CD4-positive, alpha-beta T cell treated with Interleukin-6 for 4 hours (primary cell): ENCODE measurements around the gene CYP3A4.
"Not testable (repeated sequence)": the region's sequence is repeated elsewhere in the genome, so short reads cannot be mapped to it uniquely, and the experiment has no call there.

Experiments used
- DNase-seq: peaks from one replicate; pipeline ENCODE4 v3.0.0-alpha.2; 2020; ENCODE audit warnings: mixed read lengths

Gene CYP3A4

DNA sequence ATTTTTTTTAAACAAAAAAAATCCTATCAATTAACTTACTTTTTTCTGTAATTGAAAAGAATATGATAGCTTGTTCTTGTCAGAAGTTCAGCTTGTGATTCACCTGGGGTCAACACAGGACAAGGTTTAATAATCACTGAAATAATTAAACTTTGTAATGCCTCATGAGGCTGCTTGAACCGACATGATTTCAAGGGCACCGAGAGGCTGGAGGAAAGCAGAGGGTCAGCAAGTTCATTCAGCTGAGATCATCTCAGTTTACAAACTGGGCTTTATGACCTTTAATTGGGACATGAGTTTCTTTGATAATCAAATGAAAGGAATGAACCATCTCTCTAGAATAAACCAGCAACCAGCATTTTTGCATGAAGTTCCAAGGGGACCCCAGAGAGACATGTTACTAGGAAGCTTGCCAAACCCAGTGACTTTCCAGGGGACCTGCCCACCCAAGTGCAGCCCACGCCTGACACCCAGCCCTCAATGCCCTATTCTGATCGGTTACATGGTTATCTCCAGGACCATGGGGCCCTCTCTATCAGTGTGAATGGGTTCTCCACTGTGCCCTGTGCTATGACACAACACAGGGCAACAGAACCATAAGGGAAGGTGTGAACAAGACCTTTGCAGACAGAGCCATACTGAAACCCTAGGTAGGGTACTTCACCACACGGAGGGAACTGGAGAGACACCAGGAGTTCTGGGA lies 7.8 kb upstream of the CYP3A4 start:
- no peak for DNase-seq

DNA sequence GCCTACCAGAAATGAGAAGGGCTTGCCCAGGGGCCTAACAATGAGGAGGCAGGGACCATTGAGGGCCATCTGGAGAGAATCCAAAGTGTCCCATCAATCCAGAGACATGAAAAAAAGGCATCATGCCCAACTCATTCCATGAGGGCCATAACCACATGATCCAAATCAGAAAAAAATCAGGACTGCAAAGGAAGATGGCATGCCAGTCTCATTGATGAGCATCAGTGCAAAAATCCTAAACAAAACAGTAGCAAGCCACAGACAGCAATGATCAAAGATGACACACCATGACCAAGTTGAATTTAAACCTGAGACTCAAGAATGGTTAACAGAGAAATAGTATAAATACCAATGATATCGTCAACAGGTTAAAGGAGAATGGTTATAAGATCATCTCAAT lies 7.0 kb upstream of the CYP3A4 start:
- no peak for DNase-seq

DNA sequence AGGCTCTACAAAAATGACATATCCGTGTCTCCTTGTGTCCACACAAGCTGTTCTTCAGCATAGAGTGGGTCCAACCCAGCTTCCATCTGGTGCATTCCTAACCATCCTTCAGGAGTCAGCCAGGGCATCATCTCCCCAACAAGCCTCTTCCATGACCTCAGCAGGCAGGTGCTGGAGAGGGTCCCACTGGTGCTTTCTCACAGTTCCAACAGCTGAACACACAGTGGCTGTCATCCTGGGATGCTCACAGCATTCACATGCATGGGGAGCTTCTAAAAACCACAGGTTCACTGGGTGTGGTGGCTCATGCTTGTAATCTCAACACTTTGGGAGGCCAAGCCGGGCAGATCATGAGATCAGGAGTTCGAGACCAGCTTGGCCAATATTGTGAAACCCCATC lies 6.4 kb upstream of the CYP3A4 start:
- no peak for DNase-seq

DNA sequence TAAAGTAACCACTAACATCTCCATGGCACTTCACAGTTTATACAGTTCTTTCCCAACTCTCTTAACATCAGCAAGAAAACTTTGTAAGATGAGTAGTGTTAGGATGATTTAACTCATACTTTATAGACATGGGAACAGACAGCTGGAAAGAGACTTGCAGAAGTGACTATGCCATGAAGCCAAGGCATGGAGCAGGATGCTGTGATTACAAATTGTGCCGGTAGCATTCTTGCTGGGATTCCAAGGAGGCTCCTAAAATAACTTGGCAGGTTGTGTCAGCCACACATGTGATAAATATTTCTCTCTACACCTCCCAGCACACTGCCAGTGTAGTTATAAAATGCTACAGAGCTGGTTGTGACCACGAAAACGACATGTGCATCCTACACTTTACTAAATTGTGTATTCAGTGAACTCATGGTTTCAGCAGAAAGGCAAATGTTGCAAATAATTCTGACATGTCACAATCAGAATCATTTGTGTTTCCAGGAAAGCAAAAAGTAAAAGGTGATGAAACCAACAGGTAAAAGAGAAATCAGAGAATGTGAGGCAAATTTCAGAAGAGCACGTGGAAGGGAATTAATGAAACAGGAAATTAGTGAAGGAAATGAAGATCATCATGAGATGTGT lies 5.6 kb upstream of the CYP3A4 start:
- DNase-seq = no peak

DNA sequence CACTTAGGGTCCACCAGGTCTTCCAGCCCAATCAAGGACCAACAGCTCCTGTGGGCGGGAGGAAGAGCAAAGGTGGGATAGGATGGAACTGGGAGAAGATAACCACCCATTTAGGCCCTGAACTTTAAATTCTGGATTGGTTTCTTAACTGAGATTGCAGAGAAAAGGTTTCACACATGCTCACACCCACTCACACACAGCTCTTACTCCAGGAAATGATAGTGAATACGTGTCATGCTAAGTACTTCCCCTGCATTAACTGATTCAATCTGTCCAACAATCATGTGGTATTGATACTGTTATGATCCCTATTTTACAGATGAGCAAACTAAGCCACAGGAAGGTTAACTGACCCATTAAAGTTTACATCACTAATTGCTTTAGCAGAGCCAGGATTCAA lies 4.6 kb upstream of the CYP3A4 start:
- no peak for DNase-seq

DNA sequence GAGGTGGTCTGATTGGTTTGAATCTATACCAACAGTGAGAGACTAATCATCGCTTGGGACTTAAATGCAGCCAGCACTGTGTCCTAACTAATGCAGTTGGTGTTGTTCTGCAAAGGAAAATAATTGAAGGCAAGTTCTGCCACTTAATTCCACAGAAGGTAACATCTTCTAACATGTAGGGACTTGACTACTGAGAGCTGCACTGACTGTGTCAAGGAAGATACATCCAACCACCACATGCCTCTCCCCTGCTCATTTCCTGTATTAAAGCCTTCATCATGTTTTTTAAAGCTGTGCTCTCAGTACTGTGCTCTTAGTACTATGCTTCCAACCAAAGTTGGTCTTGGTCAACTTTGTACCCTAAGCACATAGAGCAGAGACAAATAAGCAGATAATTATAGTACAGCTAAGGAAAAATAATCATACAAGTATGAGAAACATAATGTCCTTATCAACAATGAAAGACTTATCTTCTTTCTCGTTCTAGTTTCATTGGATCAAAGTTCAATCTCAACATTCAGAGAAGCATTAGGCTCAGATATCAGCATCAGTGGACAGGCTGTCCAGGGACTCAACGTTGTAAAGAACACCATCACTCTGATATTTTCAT lies 2.8 kb upstream of the CYP3A4 start:
- DNase-seq = no peak

DNA sequence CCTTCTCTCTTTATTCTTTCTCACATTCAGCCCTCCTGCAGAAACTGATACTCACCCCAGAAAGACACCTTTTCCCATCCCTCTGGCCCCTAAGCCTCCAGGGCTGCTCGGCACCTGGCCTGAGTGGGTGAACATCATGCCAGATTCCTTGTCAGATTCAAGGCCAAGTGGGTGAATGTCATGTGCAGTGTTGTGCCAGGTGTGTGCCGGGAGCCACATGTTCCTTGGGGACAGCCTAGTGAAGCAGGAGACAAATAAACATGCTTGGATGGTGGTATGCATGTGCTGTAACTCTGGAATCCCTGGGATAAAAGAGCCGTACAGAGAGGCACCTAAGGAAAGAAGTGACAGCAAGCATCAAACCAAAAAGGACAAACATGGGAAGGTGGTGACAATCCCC lies 1.7 kb upstream of the CYP3A4 start:
- not testable (repeated sequence) for DNase-seq

DNA sequence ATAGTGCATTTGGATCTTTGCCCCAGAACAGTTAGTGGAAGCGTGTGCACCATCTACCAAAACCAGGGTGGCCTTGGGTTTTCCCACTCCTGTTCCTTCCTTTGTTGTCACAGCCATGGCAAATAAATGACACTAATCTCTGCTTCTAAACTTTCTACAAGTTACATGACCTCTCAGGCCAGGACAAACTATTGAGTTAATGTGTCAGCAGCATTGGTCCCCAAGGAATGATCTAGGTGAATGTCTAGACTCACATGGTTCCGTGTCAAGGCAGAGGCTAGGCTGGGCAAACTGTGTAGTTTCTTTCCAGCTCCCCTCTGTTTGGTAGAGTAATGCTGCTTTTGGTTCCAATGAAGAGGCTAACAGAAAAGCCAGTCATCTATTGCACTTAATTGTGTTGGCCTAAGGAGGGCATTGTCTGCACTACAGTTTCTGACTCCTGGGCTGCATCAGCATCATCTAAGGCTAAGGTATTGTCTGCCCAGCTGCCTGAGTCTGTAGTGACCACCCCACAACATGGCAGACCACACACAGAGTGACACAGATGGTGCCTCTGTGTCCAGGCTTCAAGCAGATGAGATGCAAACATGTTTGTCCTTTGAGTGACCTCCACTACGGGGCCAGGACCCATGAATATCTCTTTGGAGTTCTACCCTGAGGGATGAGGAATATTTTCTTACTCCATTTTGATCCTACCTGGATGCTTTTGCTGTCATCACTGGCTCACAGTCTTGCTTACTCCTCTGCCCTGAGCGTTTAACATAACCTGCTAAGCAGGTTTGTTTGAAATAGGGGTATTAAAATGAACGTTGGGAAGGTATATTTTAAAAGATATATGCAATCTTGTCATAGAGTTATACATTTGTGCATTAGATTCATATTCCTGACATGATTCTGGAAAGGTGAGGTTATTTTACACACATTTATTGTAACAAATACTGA lies 1.7 kb downstream of the CYP3A4 start:
- no peak for DNase-seq

DNA sequence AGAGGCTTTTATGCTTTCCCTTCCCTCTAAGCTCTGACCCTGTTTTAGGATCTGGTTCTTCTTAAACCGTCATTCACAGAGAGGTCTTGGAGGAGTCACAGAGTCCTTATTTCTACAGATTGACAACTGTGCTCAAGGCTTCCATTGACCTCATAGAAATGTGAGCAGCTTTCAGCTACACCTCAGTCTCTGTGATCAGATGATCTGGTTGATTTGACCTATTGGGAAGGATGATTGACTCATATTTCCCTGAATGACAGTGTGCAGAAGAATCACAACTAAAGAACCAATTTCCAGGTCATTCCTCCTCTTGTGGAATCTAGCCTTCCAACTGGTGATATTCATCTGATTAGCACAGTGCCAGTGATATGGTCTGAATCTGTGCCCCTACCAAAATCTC lies 3.4 kb downstream of the CYP3A4 start:
- no peak for DNase-seq

DNA sequence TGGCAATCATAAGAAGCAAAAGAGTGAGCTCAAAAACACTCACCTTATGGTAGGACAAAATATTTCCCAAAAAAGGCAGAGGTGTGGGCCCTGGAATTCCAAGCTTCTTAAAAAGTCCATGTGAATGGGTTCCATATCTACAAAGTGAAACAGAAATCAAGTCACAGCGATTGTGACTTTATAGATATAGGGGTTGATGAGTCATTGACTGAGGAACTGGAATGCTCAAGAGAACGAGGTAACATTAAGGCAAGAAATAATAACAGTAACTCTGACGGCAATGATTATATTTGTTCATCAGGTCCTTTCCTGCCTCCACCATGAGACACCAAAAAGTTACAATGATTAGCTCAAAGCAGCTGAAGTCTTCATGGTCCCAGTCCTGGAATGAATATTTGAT lies 4.0 kb downstream of the CYP3A4 start:
- DNase-seq = no peak

DNA sequence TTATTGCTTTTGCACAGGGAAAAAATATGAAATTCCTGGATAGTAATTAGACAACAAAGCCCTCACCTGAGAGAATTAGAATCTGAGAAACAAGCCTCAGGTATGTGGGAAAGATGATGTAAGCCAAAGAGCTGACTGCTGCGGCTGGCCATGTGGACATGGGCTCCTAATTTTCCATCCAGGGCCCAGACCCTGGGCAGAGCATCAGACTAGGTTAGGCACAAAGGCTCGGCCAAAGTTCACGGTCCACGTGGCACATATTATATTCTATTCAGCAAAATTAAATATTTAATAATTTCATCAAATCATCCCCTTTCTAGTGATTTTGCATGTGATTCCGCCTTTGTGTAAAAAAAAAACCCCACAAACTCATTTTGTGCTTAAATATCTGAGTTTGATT lies 5.1 kb downstream of the CYP3A4 start:
- DNase-seq = no peak

DNA sequence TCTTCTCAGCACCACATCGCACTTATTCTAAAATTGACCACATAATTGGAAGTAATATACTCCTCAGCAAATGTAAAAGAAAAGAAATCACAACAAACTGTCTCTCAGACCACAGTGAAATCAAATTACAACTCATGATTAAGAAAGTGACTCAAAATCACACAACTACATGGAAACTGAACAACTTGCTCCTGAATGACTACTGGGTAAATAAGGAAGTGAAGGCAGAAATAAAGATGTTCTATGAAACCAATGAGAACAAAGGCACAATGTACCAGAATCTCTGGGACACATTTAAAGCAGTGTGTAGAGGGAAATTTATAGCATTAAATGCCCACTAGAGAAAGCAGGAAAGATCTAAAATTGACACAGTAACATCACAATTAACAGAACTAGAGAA lies 10.6 kb downstream of the CYP3A4 start:
- DNase-seq = not testable (repeated sequence)

DNA sequence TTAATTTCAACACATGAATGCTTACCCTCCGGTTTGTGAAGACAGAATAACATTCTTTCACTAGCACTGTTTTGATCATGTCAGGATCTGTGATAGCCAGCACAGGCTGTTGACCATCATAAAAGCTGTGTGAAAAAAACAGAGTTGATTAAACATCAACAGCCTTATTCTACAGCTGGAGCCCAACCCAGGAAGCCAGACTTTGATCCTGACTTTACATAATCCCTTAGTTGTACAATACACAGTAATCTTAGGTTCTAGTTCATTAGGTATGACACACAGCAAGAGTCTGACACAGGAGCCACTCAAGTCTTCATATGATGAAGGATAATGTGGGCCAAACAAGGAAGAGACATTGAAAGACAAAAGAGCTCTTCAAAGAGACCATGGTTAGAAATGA lies 11.4 kb downstream of the CYP3A4 start:
- DNase-seq = no peak

DNA sequence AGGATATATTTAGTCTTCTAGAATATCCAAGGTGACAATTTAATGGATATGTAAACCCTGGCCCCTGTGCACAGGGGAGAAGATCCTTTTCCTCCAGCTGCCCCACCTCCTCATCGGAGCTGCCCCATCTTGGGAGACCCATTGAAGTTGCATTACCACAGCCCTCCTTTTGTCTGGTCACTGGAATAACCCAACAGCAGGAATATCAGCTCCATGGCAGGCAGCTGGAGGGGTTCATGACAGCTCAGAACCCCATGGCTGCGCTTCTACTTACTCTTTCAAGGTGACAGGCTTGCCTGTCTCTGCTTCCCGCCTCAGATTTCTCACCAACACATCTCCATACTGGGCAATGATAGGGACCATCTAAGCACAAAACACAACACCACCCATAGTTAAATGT lies 14.5 kb downstream of the CYP3A4 start:
- DNase-seq = not testable (repeated sequence)

DNA sequence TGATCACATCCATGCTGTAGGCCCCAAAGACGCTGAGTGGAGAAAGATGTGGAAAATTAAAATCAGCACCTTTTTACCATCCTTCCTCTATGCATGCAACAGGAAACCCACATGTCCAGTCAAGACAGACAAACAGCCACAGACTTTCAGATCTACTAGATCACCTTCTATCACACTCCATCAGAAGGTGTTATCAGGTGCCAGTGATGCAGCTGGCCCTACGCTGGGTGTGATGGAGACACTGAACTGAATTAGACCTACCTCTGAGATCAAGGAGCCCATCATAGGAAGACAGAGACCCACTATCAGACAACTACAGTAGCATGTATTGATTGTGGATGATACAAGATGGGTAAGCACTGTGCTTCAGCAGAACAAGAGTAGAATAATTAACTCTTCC lies 15.5 kb downstream of the CYP3A4 start:
- DNase-seq = no peak

DNA sequence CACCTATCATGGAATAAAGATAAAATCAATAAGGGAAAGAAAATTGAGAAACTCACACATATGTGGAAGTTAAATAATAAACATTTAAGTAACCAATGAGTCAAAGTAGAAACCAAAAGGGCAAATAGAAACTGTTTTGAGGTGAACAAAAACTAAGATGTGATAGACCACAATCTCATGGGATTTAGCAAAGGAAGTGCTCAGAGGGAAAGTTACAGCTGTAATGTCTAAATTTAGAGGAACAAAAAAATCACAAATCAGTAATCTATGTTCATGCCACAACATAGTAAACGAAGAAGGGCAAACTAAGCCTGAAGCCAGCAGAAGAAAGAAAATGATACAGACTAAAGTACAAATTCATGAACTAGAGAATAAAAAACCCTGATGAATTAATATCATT lies 16.3 kb downstream of the CYP3A4 start:
- DNase-seq = no peak

DNA sequence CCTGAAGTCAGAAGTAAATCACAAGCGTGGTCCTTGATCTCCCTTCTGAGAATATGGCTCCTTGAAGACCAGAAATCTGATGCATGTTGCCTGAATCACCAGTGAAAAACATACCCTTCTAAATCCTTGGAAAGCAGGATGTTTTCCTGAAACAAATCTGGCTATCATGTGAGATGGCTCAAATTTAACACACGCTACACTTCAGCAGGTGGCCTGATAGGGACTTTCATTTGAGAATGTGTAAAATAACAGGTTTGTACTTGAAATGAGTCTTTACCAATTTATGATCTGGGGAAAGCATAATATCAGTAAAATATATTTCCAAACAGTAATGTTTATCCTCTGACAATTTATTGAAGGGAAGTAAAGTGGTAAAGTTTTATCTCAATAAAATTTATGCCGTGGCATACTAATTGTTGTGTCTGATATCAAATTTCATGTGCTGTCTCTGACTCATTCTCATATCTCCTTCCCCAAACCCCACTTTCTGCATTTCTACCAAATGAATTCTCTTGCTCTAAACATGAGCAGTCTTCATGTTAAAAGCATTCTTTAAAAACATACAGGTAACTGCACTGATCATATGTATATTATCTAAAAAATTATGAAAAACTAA lies 17.4 kb downstream of the CYP3A4 start:
- DNase-seq = no peak

DNA sequence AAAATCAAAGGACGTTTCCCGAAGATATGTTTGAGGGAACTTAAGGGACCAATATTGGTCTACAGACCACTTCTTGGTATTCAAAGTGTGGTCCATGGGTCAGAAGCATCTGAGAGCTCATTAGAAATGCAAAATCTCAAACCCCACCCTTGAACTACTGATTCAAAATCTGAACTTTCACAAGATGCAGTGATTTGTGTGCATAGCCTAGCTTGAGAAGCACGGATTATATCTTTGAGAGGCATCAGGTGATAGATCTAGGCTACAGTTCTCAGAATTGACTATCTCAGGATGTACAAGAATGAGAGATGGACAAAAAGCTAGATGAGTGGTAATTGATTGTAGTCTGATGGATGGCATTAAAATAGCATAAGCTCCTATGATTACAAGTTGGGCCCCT lies 19.5 kb downstream of the CYP3A4 start:
- no peak for DNase-seq

DNA sequence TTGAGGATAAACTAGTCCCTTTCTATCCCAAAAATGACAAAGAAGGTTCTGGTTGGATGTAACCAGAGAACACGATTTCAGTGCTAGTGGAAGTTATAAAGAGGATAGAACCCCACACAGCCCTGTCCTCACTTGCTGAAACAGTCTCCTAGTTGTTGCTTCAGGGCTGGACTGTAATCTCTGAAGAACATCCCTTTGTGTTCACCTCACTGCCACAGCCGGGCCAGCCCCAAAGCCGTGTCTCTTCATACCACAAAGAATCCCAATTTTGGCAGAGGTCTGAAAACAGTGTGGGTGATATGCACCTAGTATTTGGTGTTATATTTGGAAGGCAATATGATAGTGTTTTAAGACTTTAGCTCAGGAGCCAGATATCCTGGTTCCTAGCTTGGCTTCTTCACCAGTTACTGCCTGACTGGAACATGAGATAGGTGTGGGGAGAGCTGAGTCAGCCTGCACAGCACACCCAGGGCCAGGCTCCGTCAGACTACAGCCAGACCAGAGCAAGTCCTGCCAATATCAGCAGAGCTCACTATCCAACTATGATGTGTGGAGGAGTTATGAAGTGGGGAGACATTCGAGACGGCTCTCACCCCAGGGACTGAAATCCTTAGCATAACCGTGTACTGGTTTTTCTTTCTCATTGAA lies 21.2 kb downstream of the CYP3A4 start:
- DNase-seq = no peak

DNA sequence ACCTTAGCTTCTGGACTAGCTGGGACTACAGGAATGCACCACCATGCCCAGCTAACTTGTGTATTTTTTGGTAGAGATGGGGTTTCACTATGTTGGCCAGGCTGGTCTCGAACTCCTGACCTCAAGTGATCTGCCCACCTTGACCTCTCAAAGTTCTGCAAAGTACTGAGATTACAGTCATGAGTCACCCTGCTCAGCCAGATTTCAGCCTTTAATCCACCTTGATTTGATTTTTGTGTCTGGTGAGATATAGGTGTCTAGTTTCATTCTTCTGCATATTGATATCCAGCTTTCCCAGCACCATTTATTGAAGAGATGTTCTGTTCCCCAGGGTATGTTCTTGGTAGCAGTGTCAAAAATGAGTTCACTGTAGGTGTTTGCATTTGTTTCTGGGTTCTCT lies 28.9 kb downstream of the CYP3A4 start:
- DNase-seq = no peak

DNA sequence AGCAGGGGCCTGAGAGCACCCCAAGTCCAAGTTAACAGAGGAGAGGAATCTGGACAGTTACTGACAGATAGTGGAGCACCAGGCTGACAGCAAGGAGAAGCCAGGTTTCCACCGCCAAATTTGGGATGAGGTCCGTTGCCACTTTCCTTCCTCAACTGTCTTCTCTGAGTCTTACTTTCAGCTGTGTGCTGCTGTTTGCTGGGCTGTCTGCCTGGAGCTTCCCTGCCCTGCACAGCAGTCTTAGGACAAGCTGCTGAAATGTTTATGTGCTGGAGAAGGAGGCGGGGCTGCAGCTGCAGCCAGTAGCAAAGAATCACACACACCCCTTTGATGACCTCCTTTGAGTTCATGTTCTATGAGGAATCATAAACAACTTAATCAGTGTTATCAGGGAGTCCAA lies 31.6 kb downstream of the CYP3A4 start:
- DNase-seq = no peak

DNA sequence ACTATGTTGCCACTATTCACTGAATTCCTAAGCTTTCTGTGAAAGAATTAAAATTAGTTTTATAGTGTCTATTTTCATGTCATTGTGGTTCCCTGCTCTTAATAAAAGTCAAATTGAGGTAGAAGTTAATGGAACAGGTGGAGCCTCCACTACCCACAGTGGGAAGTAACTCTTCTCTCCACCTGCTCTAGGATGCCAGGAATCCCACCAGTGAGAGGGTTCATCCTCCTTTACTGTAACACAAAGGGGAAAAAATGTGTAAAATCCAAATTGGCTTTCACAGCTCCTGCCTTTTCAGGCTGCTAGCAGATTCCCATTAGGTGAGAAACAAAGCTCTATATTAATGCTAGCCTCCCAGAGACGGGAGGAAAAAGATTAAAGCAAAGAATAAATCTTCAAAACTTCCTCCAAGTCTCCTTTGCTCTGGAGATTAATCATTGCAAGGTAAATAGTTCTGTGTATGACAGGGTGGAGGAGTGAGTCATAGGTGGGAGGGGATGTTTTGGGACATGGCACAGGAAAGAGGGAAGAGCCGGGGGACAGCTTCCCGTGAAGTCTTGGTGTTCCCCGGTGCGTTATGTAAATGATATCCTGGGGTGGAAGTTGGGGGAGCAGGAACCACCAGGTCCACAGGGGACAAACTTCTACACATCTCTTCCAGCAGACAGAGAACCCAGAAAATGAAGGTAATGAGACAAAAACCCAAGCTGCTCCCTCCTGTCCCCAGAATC lies 32.5 kb downstream of the CYP3A4 start:
- not testable (repeated sequence) for DNase-seq
